Smooth muscle cell (in vitro differentiated cells): Measurements from ENCODE around the gene HTRA1. TPM values are rescaled to one million over a fixed set of nuclear protein-coding genes. Genes with fewer than 3 reads are reported as not detected.

Source experiments
- DNase-seq: peaks from one replicate; lab custom pipeline; 2025; ENCODE audit not compliant: unreplicated experiment; lab: John Stamatoyannopoulos, UW
- H2AFZ ChIP-seq: fragments of 200-600 bp; sonication (generic); 2 replicates; pipeline ENCODE4 v1.6.0; 2016; ENCODE audit warnings: antibody characterized with exemption, low read depth, mild to moderate bottlenecking
- H3F3A ChIP-seq: fragments of 200-600 bp; sonication (generic); 2 replicates; pipeline ENCODE4 v1.6.0; 2017; ENCODE audit warnings: antibody characterized with exemption, low read depth
- H3K27ac ChIP-seq: fragments of 200-600 bp; sonication (generic); 2 replicates; pipeline ENCODE4 v1.5.1; 2016; ENCODE audit warnings: low read depth, mild to moderate bottlenecking
- H3K27me3 ChIP-seq: fragments of 200-600 bp; sonication (generic); 2 replicates; pipeline ENCODE4 v1.6.1; 2016; ENCODE audit warnings: low read depth, mild to moderate bottlenecking
- H3K36me3 ChIP-seq: fragments of 200-600 bp; sonication (generic); 2 replicates; pipeline ENCODE4 v1.5.1; 2016; ENCODE audit warnings: low read depth
- H3K4me1 ChIP-seq: fragments of 200-600 bp; sonication (generic); 2 replicates; pipeline ENCODE4 v1.5.1; 2016; ENCODE audit warnings: low read depth
- H3K4me2 ChIP-seq: fragments of 200-600 bp; sonication (generic); 2 replicates; pipeline ENCODE4 v1.6.0; 2016; ENCODE audit warnings: mild to moderate bottlenecking
- H3K4me3 ChIP-seq: fragments of 200-600 bp; sonication (generic); 2 replicates; pipeline ENCODE4 v1.5.1; 2016; ENCODE audit warnings: mild to moderate bottlenecking
- H3K79me2 ChIP-seq: fragments of 200-600 bp; sonication (generic); 2 replicates; pipeline ENCODE4 v1.6.0; 2016; ENCODE audit warnings: low read depth, mild to moderate bottlenecking
- H3K9ac ChIP-seq: fragments of 200-600 bp; sonication (generic); 2 replicates; pipeline ENCODE4 v1.6.0; 2016; ENCODE audit warnings: low read depth
- H3K9me3 ChIP-seq: fragments of 200-600 bp; sonication (generic); replicated peaks from 2 replicates; pipeline ENCODE4 v1.5.1; 2016; ENCODE audit warnings: low read depth
- H4K20me1 ChIP-seq: fragments of 200-600 bp; sonication (generic); 2 replicates; pipeline ENCODE4 v1.6.0; 2016; ENCODE audit warnings: low read depth
- WGBS: methylation state at CpG from one replicate; pipeline ENCODE4 v1.1.7; 2016; ENCODE audit warnings: low lambda C conversion rate; 5-methylcytosine and 5-hydroxymethylcytosine counted together
- polyA plus RNA-seq: library from polyadenylated mRNA; unstranded; fragments of >200 nt; fragmentation: Nextera tagmentation; extraction: Ambion mirVana; gene quantifications from 2 replicates; pipeline ENCODE4 v1.2.1, GENCODE V29; 2016
- total RNA-seq: library from RNA; depleted of rRNA; stranded (reverse); fragments of >200 nt; gene quantifications from 2 replicates; pipeline ENCODE4 v1.2.3, GENCODE V29; 2014
- TF ChIP-seq, protein P1 (sequence below): fragments of 200-600 bp; sonication (generic); IDR thresholded peaks from 2 replicates; pipeline ENCODE4 v1.5.1; 2017; ENCODE audit warnings: borderline replicate concordance, mild to moderate bottlenecking, antibody characterized with exemption; ENCODE audit not compliant: insufficient read depth, poor library complexity, severe bottlenecking

Gene HTRA1
- total and polyA plus RNA-seq, 2 experiments from 2014 or later, result 175 to 257 TPM

DNA sequence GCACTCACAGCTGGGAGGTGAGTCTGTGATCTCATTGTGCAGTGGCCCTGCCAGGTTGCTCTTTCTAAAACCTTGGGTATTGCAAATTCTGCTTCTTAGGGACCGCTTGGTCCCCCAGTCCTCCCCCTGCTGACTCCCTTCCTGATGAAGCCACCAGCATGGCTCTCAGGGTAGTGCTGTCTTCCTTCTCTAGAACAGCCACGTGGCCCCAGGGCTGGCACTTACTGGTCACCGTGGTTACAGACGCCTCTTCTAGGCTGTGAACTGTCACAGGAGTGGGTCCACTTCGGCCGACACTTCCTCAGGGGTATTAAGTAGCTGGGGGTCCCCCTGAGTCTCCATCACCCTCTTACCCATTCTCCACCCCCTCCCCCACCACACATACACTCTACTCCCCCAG is 2.7 kb upstream of the HTRA1 start:
- H3K27me3 ChIP-seq, result no peaks in the 10 kb centered on the region
- no peak overlapping the region for H3K4me3 ChIP-seq
- no peak overlapping the region for H3K9ac ChIP-seq
- H2AFZ ChIP-seq, result no peak overlapping the region
- 74% methylated on average over 6 of the region's 6 CpGs for WGBS
- H3K27ac ChIP-seq, result no peak overlapping the region
- peaks cover 5% of the 10 kb centered on the region for H3K79me2 ChIP-seq
- no peak for DNase-seq
- H3K36me3 ChIP-seq, result no peaks in the 10 kb centered on the region
- H3K4me2 ChIP-seq, result no peak overlapping the region
- peaks cover 3% of the 10 kb centered on the region for H4K20me1 ChIP-seq
- TF ChIP-seq, protein P1, sequence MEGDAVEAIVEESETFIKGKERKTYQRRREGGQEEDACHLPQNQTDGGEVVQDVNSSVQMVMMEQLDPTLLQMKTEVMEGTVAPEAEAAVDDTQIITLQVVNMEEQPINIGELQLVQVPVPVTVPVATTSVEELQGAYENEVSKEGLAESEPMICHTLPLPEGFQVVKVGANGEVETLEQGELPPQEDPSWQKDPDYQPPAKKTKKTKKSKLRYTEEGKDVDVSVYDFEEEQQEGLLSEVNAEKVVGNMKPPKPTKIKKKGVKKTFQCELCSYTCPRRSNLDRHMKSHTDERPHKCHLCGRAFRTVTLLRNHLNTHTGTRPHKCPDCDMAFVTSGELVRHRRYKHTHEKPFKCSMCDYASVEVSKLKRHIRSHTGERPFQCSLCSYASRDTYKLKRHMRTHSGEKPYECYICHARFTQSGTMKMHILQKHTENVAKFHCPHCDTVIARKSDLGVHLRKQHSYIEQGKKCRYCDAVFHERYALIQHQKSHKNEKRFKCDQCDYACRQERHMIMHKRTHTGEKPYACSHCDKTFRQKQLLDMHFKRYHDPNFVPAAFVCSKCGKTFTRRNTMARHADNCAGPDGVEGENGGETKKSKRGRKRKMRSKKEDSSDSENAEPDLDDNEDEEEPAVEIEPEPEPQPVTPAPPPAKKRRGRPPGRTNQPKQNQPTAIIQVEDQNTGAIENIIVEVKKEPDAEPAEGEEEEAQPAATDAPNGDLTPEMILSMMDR, result no peak
- peaks cover under 1% of the 10 kb centered on the region for H3F3A ChIP-seq
- H3K4me1 ChIP-seq, result peaks cover 18% of the 10 kb centered on the region
- no peaks in the 10 kb centered on the region for H3K9me3 ChIP-seq

- Histone ChIP-seq H3K4me3 (no peak overlapping the region), H4K20me1 (peaks cover 9% of the 10 kb centered on the region), H3F3A (peaks cover 11% of the 10 kb centered on the region), H3K4me2 (peak overlapping the region; percentile 89), H3K4me1 (peaks cover 18% of the 10 kb centered on the region), H3K27ac (no peak overlapping the region), H3K9me3 (no peaks in the 10 kb centered on the region), H3K79me2 (peaks cover 11% of the 10 kb centered on the region), H2AFZ (no peak overlapping the region), H3K9ac (no peak overlapping the region), H3K27me3 (no peaks in the 10 kb centered on the region), H3K36me3 (no peaks in the 10 kb centered on the region)
- no peak for DNase-seq
- 56% methylated on average over 14 of the region's 14 CpGs for WGBS
- TF ChIP-seq, protein P1, result no peak
Measured at GRCh38 chr10:122459561-122460273, 1.6 kb upstream of the HTRA1 start.

DNA sequence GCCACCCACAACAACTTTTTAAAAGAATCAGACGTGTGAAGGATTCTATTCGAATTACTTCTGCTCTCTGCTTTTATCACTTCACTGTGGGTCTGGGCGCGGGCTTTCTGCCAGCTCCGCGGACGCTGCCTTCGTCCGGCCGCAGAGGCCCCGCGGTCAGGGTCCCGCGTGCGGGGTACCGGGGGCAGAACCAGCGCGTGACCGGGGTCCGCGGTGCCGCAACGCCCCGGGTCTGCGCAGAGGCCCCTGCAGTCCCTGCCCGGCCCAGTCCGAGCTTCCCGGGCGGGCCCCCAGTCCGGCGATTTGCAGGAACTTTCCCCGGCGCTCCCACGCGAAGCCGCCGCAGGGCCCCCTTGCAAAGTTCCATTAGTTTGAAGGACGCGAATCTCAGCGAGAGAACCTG is 461 bp upstream of the HTRA1 start:
- Histone ChIP-seq H3K36me3 (no peaks in the 10 kb centered on the region), H3K4me1 (peaks cover 18% of the 10 kb centered on the region), H4K20me1 (peaks cover 14% of the 10 kb centered on the region), H3K9me3 (no peaks in the 10 kb centered on the region), H3K27me3 (no peaks in the 10 kb centered on the region), H3K4me2 (peak overlapping the region; percentile 89), H3K9ac (no peak overlapping the region), H3K79me2 (peaks cover 12% of the 10 kb centered on the region), H3K4me3 (peak overlapping the region; percentile 65), H3K27ac (no peak overlapping the region), H3F3A (peaks cover 11% of the 10 kb centered on the region), H2AFZ (peak overlapping the region; percentile 94)
- WGBS, result 4% methylated on average over 39 of the region's 40 CpGs
- TF ChIP-seq, protein P1, result no peak
- no peak for DNase-seq
